Posterior cingulate gyrus (tissue), 11 donors: ENCODE results near the gene BTBD3.

Experiments
- DNase-seq, 10 donors: peaks; one replicate each; pipeline versions ENCODE4 v3.0.0 to v3.0.0-alpha.2; 2020 to 2021; ENCODE audit warnings: mixed read lengths in 3 of 10
- intact Hi-C: fragments of 100-400 bp; cut with DNase I; formaldehyde crosslinking; loops from one replicate; pipeline ENCODE4 v1.15.1; 2023

Gene BTBD3

GRCh38 chr20:11917663-11918062 lies at the start of gene BTBD3:
Gene BTBD3, plus strand, starts transcription at chr20:11917893. Its CDS starts 383 bp downstream, at chr20:11918276.
- intact Hi-C loops: loop anchor here (10.0 kb wide), 1 partner anchor 233 kb away; no protein-coding TSS in a partner anchor
- peak; percentile 36 to 95 (median 66) for DNase-seq

GRCh38 chr20:11869641-11870040 lies 48.1 kb upstream of the BTBD3 start:
- intact Hi-C loops: no loop called here

GRCh38 chr20:11870411-11870810 lies 47.3 kb upstream of the BTBD3 start:
- no peak for DNase-seq
- intact Hi-C loops: no loop called here

More at GRCh38 chr20:11869641-11870040, 48.1 kb upstream of the BTBD3 start:
- no peak for DNase-seq

- no peak for DNase-seq
- intact Hi-C loops: no loop called here
These were observed 41.1 kb upstream of the BTBD3 start for GRCh38 chr20:11876555-11876954.

GRCh38 chr20:11880680-11881079 lies 37.0 kb upstream of the BTBD3 start:
- no peak for DNase-seq
- intact Hi-C loops: no loop called here

GRCh38 chr20:11881449-11881848 lies 36.2 kb upstream of the BTBD3 start:
- intact Hi-C loops: no loop called here
- DNase-seq: no peak

GRCh38 chr20:11882651-11883050 lies 35.0 kb upstream of the BTBD3 start:
- intact Hi-C loops: no loop called here

GRCh38 chr20:11888648-11889047 lies 29.0 kb upstream of the BTBD3 start:
- DNase-seq: no peak
- intact Hi-C loops: no loop called here

More at GRCh38 chr20:11882651-11883050, 35.0 kb upstream of the BTBD3 start:
- no peak for DNase-seq

- intact Hi-C loops: no loop called here
These were observed 27.2 kb upstream of the BTBD3 start for GRCh38 chr20:11890331-11891076.

GRCh38 chr20:11891077-11891775 lies 26.5 kb upstream of the BTBD3 start:
- DNase-seq: peak; percentile 28 to 92 (median 50)
- intact Hi-C loops: no loop called here

More at GRCh38 chr20:11890331-11891076, 27.2 kb upstream of the BTBD3 start:
- DNase-seq: peak; percentile 93 to 99 (median 96)

- DNase-seq: peak in 5 of 10 donors; percentile 21 to 75 (median 37)
- intact Hi-C loops: no loop called here
These were observed 25.7 kb upstream of the BTBD3 start for GRCh38 chr20:11891776-11892545.

GRCh38 chr20:11894062-11894461 lies 23.6 kb upstream of the BTBD3 start:
- intact Hi-C loops: no loop called here
- DNase-seq: no peak

GRCh38 chr20:11895861-11896387 lies 21.8 kb upstream of the BTBD3 start:
- DNase-seq: no peak
- intact Hi-C loops: no loop called here

GRCh38 chr20:11901127-11901526 lies 16.6 kb upstream of the BTBD3 start:
- intact Hi-C loops: no loop called here
- DNase-seq: no peak

GRCh38 chr20:11902285-11902697 lies 15.4 kb upstream of the BTBD3 start:
- intact Hi-C loops: no loop called here
- DNase-seq: no peak

- DNase-seq: no peak
- intact Hi-C loops: no loop called here
These were observed 12.1 kb upstream of the BTBD3 start for GRCh38 chr20:11905460-11906179.

- intact Hi-C loops: no loop called here
- no peak for DNase-seq
These were observed 10.8 kb upstream of the BTBD3 start for GRCh38 chr20:11906626-11907480.

- intact Hi-C loops: no loop called here
- DNase-seq: no peak
These were observed 10.1 kb upstream of the BTBD3 start for GRCh38 chr20:11907621-11908020.
